GM20431 (cell line): ENCODE results near the gene SAA2.
"Not testable (repeated sequence)": the region's sequence is repeated elsewhere in the genome, so short reads cannot be mapped to it uniquely, and the experiment has no call there.

Experiments
- in situ Hi-C: fragments of 300-500 bp; cut with MseI, MboI; formaldehyde crosslinking; loops from one replicate; pipeline ENCODE4 v1.15.0; 2020; ENCODE audit warnings: low sequenced_read_pairs; ENCODE audit not compliant: unreplicated experiment

SAA2 gene

DNA sequence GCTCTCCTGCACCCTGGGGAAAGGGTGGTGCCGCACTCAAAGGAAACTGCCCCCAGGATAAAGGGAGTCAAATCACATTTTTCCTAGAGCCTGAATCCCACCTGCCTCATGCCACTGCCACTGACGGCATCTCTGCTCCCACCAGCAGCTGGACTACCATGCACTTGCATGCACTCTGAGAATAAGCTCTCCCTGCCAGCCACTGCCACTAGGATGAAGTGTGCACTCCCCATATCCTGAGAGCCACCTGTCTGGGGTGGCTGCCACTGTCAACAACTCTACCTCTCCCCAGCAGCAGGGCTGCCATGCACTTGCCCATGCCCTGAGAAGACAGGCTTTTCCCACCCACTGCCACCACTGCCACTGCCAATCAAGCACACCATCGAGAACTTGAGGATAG lies 44.2 kb downstream of the SAA2 start:
- in situ Hi-C loops = no loop called here

GRCh38 chr11:18203723-18204122 lies 44.7 kb downstream of the SAA2 start:
- in situ Hi-C loops = no loop called here

- in situ Hi-C loops = not testable (repeated sequence)
Measured at GRCh38 chr11:18197738-18198137, 50.7 kb downstream of the SAA2 start.

- in situ Hi-C loops = no loop called here
Measured at GRCh38 chr11:18196532-18196931, 51.9 kb downstream of the SAA2 start.
